ENCODE data around the gene MFRP.
A peak's percentile ranks its signal among the peaks of the same experiment; 100 is the strongest.

MFRP gene

DNA sequence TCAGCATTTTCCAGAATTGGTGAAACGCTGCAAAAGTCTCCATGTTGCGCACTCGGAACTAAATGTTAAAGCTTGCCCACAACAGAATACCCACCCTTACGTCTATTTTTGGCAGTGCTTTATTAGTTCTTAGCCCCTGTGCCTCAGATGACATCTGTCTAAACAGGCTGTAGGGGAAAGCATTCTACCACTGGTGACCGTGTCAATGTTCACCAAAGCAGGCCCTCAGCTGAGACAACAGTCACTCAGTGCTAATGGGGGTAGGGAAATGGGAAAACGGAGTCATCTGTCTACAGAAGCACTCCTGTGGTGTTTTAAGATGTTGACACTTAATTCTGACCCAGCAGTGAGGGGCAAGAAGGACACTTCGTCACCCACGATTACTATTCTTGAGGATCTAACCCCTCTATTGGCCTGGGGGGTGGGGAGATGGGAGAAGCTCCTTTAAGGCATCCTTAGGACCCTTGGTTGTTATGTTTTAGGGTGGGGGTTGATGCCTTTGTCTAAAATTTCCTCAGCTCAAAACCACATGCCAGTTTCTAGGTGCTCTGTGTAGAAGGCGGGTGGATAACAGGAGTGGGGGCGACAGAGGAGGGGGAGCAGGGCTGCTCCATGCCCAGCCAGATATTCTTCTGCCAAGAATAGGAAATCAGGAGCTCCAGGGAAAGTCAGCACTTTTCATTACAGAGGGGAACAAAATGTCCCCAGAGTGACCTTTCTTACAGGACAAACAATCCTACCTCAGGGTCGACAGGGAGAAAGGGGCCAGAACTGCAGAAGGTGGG lies 15.6 kb upstream of the MFRP start:
- no peak for DNase-seq (ENCODE audit: low read depth, low spot score)
- H3K4me3 ChIP-seq (ENCODE audit: low read length): no peak overlapping the region

GRCh38 chr11:119361056-119361787 lies 14.7 kb upstream of the MFRP start:
- DNase-seq (ENCODE audit: low read depth, low spot score): no peak
- H3K4me3 ChIP-seq (ENCODE audit: low read length): no peak overlapping the region

DNA sequence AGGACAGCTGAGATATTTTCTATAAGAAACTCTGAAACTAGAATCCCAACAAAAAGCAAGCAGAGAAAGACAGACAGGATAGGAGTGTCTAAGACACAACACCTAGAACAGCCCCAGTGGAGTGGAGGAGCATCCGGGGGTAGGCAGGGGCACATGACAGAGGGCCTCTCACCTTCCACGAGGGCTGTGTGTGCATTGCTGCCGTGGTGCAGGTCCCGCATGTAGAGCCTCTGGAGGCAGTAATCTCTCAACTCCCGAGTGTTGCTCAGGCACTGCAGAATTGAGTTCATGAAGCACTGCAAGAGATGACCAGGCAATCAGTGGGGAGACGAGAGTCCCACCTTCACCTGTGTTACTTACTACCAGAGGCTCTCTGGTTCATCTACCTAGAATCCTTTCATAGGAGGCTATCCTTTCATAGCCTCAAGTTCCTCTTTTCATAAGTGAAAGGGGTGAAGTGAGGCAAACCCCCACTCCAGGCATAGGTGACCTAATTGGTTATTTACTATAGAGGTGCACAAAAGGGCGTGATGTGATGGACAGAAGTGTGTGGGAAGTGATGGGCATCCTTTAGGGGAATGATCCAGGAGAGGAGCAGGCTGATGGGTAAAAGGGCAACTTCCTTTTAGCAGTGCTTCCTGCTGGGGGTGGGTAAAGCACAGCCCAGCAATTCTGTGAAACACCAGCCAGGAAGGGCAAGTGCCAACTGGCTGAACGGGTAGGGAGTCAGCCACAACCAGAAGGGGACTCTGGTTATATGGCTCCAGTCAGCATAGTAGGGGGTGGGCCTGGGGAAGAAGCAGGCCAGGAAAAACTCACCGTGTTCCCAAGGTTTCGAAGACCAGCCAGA lies 13.1 kb upstream of the MFRP start:
- no peak for DNase-seq (ENCODE audit: low read depth, low spot score)

GRCh38 chr11:119357074-119357473 lies 10.6 kb upstream of the MFRP start:
- peak overlapping the region; percentile 73 for H3K4me3 ChIP-seq (ENCODE audit: low read length)
- DNase-seq (ENCODE audit: low read depth, low spot score): no peak

More for the DNA sequence above, 13.1 kb upstream of the MFRP start:
- no peak overlapping the region for H3K4me3 ChIP-seq (ENCODE audit: low read length)

GRCh38 chr11:119356349-119357031 lies 10.0 kb upstream of the MFRP start:
- H3K4me3 ChIP-seq (ENCODE audit: low read length): peak overlapping the region; percentile 73
- DNase-seq (ENCODE audit: low read depth, low spot score): peak; percentile 46

DNA sequence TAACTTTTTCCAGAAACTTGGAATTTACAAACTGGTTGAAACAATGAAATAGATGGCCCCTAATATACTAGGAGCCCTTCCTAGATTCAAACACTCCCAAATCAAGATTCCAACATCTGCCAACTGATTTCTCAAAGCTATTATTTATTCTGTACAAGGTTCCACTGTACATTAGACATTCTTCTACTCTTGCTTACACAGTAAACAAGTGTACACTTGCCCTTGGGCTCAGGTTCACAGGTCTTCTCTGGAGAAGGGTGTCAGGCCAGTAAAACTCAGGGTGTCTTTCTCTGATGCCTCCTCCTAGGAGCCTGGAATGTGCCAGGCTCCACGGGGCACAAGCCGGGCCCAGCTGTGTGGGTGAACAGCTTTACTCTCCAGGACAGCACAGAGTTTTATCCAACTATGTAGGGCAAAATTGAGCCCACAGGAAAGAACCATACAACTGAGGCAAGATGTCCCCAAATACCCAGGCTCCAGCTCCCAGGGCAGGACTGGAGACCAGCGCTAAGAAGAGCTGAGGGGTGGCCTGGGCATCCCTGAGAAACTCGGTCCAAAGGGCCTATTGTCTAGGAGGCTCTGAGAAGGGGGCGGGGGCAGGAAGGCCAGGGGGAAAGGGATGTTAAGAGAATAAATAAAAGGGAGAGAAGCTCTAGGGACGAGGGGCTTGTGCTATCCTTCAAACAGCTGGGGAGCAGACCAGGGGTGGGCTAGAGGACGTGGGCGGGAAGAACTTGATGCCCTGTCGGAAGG lies 8.8 kb upstream of the MFRP start:
- DNase-seq (ENCODE audit: low read depth, low spot score): no peak
- H3K4me3 ChIP-seq (ENCODE audit: low read length): no peak overlapping the region

DNA sequence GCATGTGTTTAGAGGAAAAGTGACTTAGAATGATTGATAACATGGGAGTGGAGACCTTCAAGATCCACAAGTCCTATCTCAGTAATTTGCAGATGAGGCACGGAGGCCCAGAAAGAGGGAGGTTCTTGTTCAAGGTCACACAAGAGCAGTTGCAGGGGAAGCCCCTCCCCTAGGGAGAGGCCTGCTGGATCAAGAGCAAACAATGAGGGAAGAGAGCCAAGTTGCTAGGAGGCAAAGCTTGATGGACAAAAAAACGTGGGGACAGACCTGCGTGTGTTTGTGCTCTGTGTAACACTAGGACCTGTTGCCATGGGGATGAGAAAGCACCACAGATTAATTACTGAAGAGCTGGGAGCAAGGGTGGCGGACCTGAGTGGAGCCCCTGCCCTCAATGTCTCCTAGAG lies 6.4 kb upstream of the MFRP start:
- no peak for DNase-seq (ENCODE audit: low read depth, low spot score)
- no peak overlapping the region for H3K4me3 ChIP-seq (ENCODE audit: low read length)

DNA sequence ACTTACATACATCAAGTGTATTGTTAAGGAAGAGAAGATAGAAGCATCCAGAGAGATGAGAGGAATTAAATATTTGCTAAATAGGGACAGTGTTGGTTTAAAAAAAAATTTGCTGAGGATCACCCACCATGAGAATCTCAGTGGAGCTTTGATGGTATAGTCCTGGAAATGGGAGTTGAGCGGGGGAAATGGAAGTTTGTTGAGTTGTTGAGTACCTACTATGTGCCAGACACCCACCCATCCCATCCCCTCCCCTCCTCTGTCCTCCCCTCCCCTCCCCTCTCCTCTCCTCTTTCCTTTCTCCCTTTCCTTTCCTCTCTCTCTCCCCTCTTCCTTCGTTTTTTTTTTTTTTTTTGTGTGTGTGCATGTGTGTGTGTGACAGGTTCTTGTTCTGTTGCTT lies 4.7 kb upstream of the MFRP start:
- H3K4me3 ChIP-seq (ENCODE audit: low read length): no peak overlapping the region
- no peak for DNase-seq (ENCODE audit: low read depth, low spot score)

DNA sequence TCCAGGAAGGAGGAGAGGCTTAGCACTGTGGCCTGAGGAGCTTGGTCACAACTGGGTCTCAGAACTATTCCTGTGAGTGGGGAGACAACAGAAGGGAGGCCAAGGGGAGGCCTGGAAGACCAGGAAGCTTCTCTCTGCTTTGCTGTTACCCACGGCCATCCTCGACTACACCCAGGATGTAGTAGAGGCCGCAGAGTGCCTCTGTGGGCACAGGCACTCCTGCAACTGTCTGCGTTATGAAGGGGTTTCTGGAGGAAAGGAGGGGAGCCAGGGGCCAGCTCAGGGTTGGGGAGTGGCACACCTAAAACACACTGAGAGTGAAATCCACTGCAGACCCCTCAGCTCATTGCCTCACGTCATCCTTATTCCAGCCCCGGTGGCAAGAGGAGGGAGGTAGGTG lies 3.8 kb upstream of the MFRP start:
- DNase-seq (ENCODE audit: low read depth, low spot score): no peak

GRCh38 chr11:119347940-119348605 lies 1.6 kb upstream of the MFRP start:
- no peak overlapping the region for H3K4me3 ChIP-seq (ENCODE audit: low read length)
- no peak for DNase-seq (ENCODE audit: low read depth, low spot score)

More for the DNA sequence above, 3.8 kb upstream of the MFRP start:
- no peak overlapping the region for H3K4me3 ChIP-seq (ENCODE audit: low read length)

DNA sequence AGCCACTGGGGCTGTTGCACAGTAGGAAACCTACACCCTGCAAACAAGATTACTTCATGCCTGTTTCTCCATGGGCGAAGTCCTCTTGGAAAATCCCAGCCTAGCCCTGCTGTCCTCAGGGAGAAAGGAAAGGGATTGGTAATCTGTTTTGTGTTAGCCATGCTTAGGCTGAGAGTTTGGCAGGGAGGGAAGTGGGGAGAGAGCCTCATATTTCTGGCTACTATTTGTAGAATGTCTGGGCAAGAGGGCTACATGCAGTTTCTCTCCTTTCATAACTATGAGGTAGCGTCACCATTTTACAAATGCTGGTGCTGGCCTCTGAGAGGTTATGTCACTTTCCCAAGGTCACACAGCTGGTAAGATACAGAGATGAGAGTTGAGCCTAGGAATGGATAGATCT lies 737 bp upstream of the MFRP start:
- no peak overlapping the region for H3K4me3 ChIP-seq (ENCODE audit: low read length)
- DNase-seq (ENCODE audit: low read depth, low spot score): no peak

GRCh38 chr11:119345685-119346084 lies 820 bp downstream of the MFRP start:
- DNase-seq (ENCODE audit: low read depth, low spot score): no peak
- no peak overlapping the region for H3K4me3 ChIP-seq (ENCODE audit: low read length)

GRCh38 chr11:119344291-119345010 lies 2.1 kb downstream of the MFRP start:
- no peak for DNase-seq (ENCODE audit: low read depth, low spot score)
- no peak overlapping the region for H3K4me3 ChIP-seq (ENCODE audit: low read length)

GRCh38 chr11:119343726-119344125 lies 2.8 kb downstream of the MFRP start:
- H3K4me3 ChIP-seq (ENCODE audit: low read length): no peak overlapping the region

GRCh38 chr11:119342362-119343130 lies 4.0 kb downstream of the MFRP start:
- no peak for DNase-seq (ENCODE audit: low read depth, low spot score)
- no peak overlapping the region for H3K4me3 ChIP-seq (ENCODE audit: low read length)

More at GRCh38 chr11:119343726-119344125, 2.8 kb downstream of the MFRP start:
- no peak for DNase-seq (ENCODE audit: low read depth, low spot score)

DNA sequence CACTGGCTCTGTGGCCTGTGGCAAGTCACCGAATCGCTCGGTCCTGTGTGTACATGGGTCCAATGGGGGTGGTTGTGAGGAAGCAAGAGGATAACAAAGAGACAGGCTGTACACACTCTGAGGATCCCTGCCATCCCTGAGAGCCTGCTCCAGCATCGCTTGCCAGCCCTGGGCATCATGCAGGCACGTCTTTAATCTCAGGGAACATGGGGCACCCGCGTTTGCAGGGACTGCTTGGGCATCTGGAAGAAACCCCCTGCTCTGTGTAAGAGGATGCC lies 4.5 kb downstream of the MFRP start:
- DNase-seq (ENCODE audit: low read depth, low spot score): no peak
- H3K4me3 ChIP-seq (ENCODE audit: low read length): no peak overlapping the region

Data from Jurkat, Clone E6-1 (cell line).